ENCODE results near the gene ROBO2.

Gene ROBO2

GRCh38 chr3:77191014-77191413 lies 151.1 kb downstream of the ROBO2 start:
- DNase-seq, result no peak

GRCh38 chr3:77191640-77192039 lies 151.7 kb downstream of the ROBO2 start:
- no peak for DNase-seq

- DNase-seq, result no peak
These were observed 156.1 kb downstream of the ROBO2 start for GRCh38 chr3:77195766-77196545.

GRCh38 chr3:77197408-77197807 lies 157.5 kb downstream of the ROBO2 start:
- no peak for DNase-seq

GRCh38 chr3:77203851-77204250 lies 164.0 kb downstream of the ROBO2 start:
- no peak for DNase-seq

GRCh38 chr3:77204788-77205187 lies 164.9 kb downstream of the ROBO2 start:
- no peak for DNase-seq

- DNase-seq, result no peak
These were observed 167.9 kb downstream of the ROBO2 start for GRCh38 chr3:77207753-77208152.

GRCh38 chr3:77222701-77223100 lies 182.8 kb downstream of the ROBO2 start:
- DNase-seq, result no peak

- DNase-seq, result no peak
These were observed 187.7 kb downstream of the ROBO2 start for GRCh38 chr3:77227567-77227966.

GRCh38 chr3:77232557-77232956 lies 192.7 kb downstream of the ROBO2 start:
- DNase-seq, result no peak

- DNase-seq, result no peak
These were observed 194.1 kb downstream of the ROBO2 start for GRCh38 chr3:77234004-77234403.

GRCh38 chr3:77236118-77236517 lies 196.2 kb downstream of the ROBO2 start:
- no peak for DNase-seq

- no peak for DNase-seq
These were observed 200.3 kb downstream of the ROBO2 start for GRCh38 chr3:77240072-77240650.

GRCh38 chr3:77242371-77242770 lies 202.5 kb downstream of the ROBO2 start:
- no peak for DNase-seq

- no peak for DNase-seq
These were observed 205.1 kb downstream of the ROBO2 start for GRCh38 chr3:77244981-77245380.

GRCh38 chr3:77247061-77247460 lies 207.2 kb downstream of the ROBO2 start:
- no peak for DNase-seq

GRCh38 chr3:77247817-77248216 lies 207.9 kb downstream of the ROBO2 start:
- no peak for DNase-seq

- DNase-seq, result no peak
These were observed 208.5 kb downstream of the ROBO2 start for GRCh38 chr3:77248420-77248819.

GRCh38 chr3:77251136-77251535 lies 211.2 kb downstream of the ROBO2 start:
- no peak for DNase-seq

- no peak for DNase-seq
These were observed 215.3 kb downstream of the ROBO2 start for GRCh38 chr3:77254967-77255831.

- no peak for DNase-seq
These were observed 216.9 kb downstream of the ROBO2 start for GRCh38 chr3:77256584-77257503.

- DNase-seq, result no peak
These were observed 219.8 kb downstream of the ROBO2 start for GRCh38 chr3:77259694-77260093.

GRCh38 chr3:77262361-77262760 lies 222.5 kb downstream of the ROBO2 start:
- no peak for DNase-seq
